ENCODE measurements around the gene FCRLB. TPM values are rescaled to one million over a fixed set of nuclear protein-coding genes. Genes with fewer than 3 reads are reported as not detected.

Gene FCRLB
- total RNA-seq, 4 donors from 2014 or later: 0.65 to 2.2 (median 0.98) TPM

GRCh38 chr1:161707503-161707902 lies 13.8 kb upstream of the FCRLB start:
- no peak for TF ChIP-seq CTCF (IDR thresholded peaks at IDR 0.05)
- ATAC-seq (ENCODE audit: low FRiP score) (no peak), DNase-seq (ENCODE audit: low spot score) (no peak)

GRCh38 chr1:161709373-161709772 lies 12.0 kb upstream of the FCRLB start:
- DNase-seq (ENCODE audit: low spot score): no peak
- no peak for ATAC-seq (ENCODE audit: low FRiP score)
- TF ChIP-seq CTCF (IDR thresholded peaks at IDR 0.05): no peak

- TF ChIP-seq CTCF (IDR thresholded peaks at IDR 0.05): no peak
- ATAC-seq (ENCODE audit: low FRiP score) (no peak), DNase-seq (ENCODE audit: low spot score) (no peak)
These were observed 10.8 kb upstream of the FCRLB start for GRCh38 chr1:161710560-161710959.

- no peak for DNase-seq (ENCODE audit: low spot score)
- no peak for TF ChIP-seq CTCF (IDR thresholded peaks at IDR 0.05)
- ATAC-seq (ENCODE audit: low FRiP score): no peak
These were observed 2.6 kb upstream of the FCRLB start for GRCh38 chr1:161718559-161719324.

GRCh38 chr1:161719325-161719611 lies 2.1 kb upstream of the FCRLB start:
- ATAC-seq (ENCODE audit: low FRiP score) (no peak), DNase-seq (ENCODE audit: low spot score) (no peak)
- no peak for TF ChIP-seq CTCF (IDR thresholded peaks at IDR 0.05)

- TF ChIP-seq CTCF (IDR thresholded peaks at IDR 0.05): no peak
- DNase-seq (ENCODE audit: low spot score): no peak
- ATAC-seq (ENCODE audit: low FRiP score): no peak
These were observed 922 bp upstream of the FCRLB start for GRCh38 chr1:161720422-161720821.

GRCh38 chr1:161721738-161722343 lies 497 bp downstream of the FCRLB start:
- TF ChIP-seq CTCF (IDR thresholded peaks at IDR 0.05): no peak
- DNase-seq (ENCODE audit: low spot score) (no peak), ATAC-seq (ENCODE audit: low FRiP score) (no peak)

Measured in omental fat pad (tissue), 4 donors.